Mesendoderm (in vitro differentiated cells): ENCODE measurements around the gene CARS2.
"Not testable (repeated sequence)": the region's sequence is repeated elsewhere in the genome, so short reads cannot be mapped to it uniquely, and the experiment has no call there.

Experiments
- DNase-seq: peaks from one replicate; pipeline ENCODE4 v3.0.0; 2013
- H2AK5ac ChIP-seq: 2 replicates; pipeline ENCODE4 v1.6.1; 2013; ENCODE audit warnings: low read length, inconsistent platforms
- H2BK120ac ChIP-seq: 2 replicates; pipeline ENCODE4 v1.6.1; 2013; ENCODE audit warnings: low read depth, mild to moderate bottlenecking, low read length, moderate library complexity, mixed read lengths
- H2BK15ac ChIP-seq: replicated peaks from 2 replicates; pipeline ENCODE4 v1.6.1; 2013; ENCODE audit warnings: low read depth, mild to moderate bottlenecking, moderate library complexity
- H2BK5ac ChIP-seq: 2 replicates; pipeline ENCODE4 v1.6.1; 2013; ENCODE audit warnings: low read length, inconsistent platforms
- H3K18ac ChIP-seq: 2 replicates; pipeline ENCODE4 v1.6.1; 2013; ENCODE audit warnings: mild to moderate bottlenecking, low read length, mixed read lengths
- H3K23ac ChIP-seq: one replicate; pipeline ENCODE4 v1.6.1; 2013; ENCODE audit warnings: low read length
- H3K27ac ChIP-seq: 2 replicates; pipeline ENCODE4 v1.5.1; 2013; ENCODE audit warnings: low read depth, mild to moderate bottlenecking, inconsistent platforms, low read length, moderate library complexity
- H3K27me3 ChIP-seq: 2 replicates; pipeline ENCODE4 v1.6.1; 2013; ENCODE audit warnings: low read length, control low read depth, mild to moderate bottlenecking, inconsistent platforms; ENCODE audit not compliant: insufficient read depth, poor library complexity
- H3K36me3 ChIP-seq: 2 replicates; pipeline ENCODE4 v1.6.1; 2013; ENCODE audit warnings: low read length, inconsistent platforms; ENCODE audit not compliant: control insufficient read depth, insufficient read depth
- H3K4ac ChIP-seq: one replicate; pipeline ENCODE4 v1.6.1; 2013; ENCODE audit warnings: low read depth, mild to moderate bottlenecking, low read length, moderate library complexity
- H3K4me1 ChIP-seq: 2 replicates; pipeline ENCODE4 v1.6.1; 2013; ENCODE audit warnings: low read depth, low read length, inconsistent platforms; ENCODE audit not compliant: control insufficient read depth
- H3K4me2 ChIP-seq: 2 replicates; pipeline ENCODE4 v1.6.1; 2013; ENCODE audit warnings: low read length
- H3K4me3 ChIP-seq: 2 replicates; pipeline ENCODE4 v1.5.1; 2013; ENCODE audit warnings: mild to moderate bottlenecking, low read length
- H3K56ac ChIP-seq: one replicate; pipeline ENCODE4 v1.6.1; 2013; ENCODE audit warnings: low read length
- H3K79me1 ChIP-seq: 2 replicates; pipeline ENCODE4 v1.6.1; 2013; ENCODE audit warnings: low read length, inconsistent platforms
- H3K79me2 ChIP-seq: 2 replicates; pipeline ENCODE4 v1.6.1; 2013; ENCODE audit warnings: mild to moderate bottlenecking, low read length; ENCODE audit not compliant: control insufficient read depth, insufficient read depth
- H3K9ac ChIP-seq: 2 replicates; pipeline ENCODE4 v1.6.1; 2013; ENCODE audit warnings: low read length, inconsistent platforms
- H4K5ac ChIP-seq: one replicate; pipeline ENCODE4 v1.6.1; 2013; ENCODE audit warnings: low read length
- H4K8ac ChIP-seq: one replicate; pipeline ENCODE4 v1.6.1; 2013; ENCODE audit warnings: low read depth, mild to moderate bottlenecking, control low read depth, low read length, moderate library complexity
- WGBS: extraction: QIAGEN DNeasy Blood & Tissue Kit; methylation state at CpG from one replicate; pipeline ENCODE4 v1.1.7; 2013; ENCODE audit warnings: low lambda C conversion rate, missing lambda C conversion rate; ENCODE audit not compliant: insufficient coverage; ENCODE audit errors: extremely low coverage; 5-methylcytosine and 5-hydroxymethylcytosine counted together

CARS2 gene

DNA sequence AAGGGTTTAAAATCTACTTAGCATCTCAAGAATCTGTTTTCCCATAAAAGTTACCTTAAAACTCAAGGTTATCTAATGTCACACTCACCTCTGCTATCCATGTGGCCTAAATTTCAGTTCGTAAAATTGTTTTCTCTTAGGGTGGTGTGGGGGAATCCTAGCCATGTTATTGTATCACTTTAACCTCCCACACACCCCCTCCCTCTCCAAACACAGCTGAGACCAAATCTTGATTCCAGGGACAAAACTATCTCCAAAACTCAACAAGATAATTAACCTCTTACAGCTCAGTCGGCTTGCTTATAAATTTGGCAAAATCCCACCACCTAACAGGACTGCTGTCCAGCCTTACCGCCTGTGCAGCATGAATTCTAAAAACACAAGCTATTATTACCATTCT lies 3.8 kb downstream of the CARS2 start:
- Histone ChIP-seq H3K18ac (no peak overlapping the region), H3K56ac (no peak overlapping the region), H2AK5ac (no peak overlapping the region), H3K36me3 (peaks cover 6% of the 10 kb centered on the region), H2BK15ac (no peak overlapping the region), H3K27ac (no peak overlapping the region), H2BK5ac (no peak overlapping the region), H2BK120ac (no peak overlapping the region), H3K4me1 (peaks cover 4% of the 10 kb centered on the region), H3K4me2 (no peak overlapping the region), H3K23ac (no peak overlapping the region), H4K8ac (no peak overlapping the region), H3K9ac (no peak overlapping the region), H3K4me3 (no peak overlapping the region), H3K79me2 (peaks cover 5% of the 10 kb centered on the region), H4K5ac (no peak overlapping the region), H3K4ac (no peak overlapping the region), H3K27me3 (no peaks in the 10 kb centered on the region), H3K79me1 (peaks cover 12% of the 10 kb centered on the region)
- WGBS: no CpG with 5 or more reads among the region's 3 CpGs
- DNase-seq: no peak

DNA sequence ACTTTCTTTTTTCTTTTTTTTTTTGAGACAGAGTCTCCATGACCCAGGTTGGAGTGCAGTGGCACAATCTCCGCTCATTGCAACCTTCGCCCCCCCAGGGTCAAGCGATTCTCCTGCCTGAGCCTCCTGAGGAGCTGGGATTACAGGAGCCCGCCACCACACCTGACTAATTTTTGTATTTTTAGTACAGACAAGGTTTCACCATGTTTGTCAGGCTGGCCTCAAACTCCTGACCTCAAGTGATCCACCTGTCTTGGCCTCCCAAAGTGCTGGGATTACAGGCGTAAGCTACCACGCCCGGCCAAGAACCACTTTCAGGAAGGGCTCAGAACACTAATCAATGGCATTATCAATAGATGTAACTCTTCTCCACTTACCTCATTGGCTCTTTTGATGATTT lies 4.9 kb downstream of the CARS2 start:
- H3K79me1 ChIP-seq: peaks cover 12% of the 10 kb centered on the region
- H3K27ac ChIP-seq, H3K36me3 ChIP-seq, H3K9ac ChIP-seq, DNase-seq, H2BK120ac ChIP-seq, H3K27me3 ChIP-seq, H3K56ac ChIP-seq, H3K4ac ChIP-seq, H3K4me3 ChIP-seq, H3K4me1 ChIP-seq, H2AK5ac ChIP-seq, H4K8ac ChIP-seq, H2BK5ac ChIP-seq, H3K23ac ChIP-seq, H4K5ac ChIP-seq, H3K79me2 ChIP-seq, H2BK15ac ChIP-seq, H3K18ac ChIP-seq, H3K4me2 ChIP-seq: not testable (repeated sequence)
- no CpG with 5 or more reads among the region's 7 CpGs for WGBS

DNA sequence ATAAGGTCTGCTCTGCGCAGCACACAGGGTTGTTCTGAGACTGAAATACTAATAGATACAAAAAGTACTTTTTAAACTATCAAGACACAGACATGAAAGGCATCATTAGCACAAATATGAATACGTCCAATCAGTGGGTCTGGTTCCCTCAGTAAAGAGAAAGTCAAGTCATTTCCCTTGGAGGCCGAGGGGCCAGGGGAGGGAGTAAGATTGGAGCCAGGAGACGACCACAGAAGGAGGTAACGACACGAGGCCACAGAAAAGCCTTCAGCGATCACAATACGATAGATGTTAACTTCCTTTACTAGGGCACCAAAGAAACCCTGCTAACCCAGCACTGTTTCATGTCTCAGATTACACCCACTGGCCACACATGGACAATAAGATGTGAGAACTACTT lies 5.3 kb downstream of the CARS2 start:
- H2AK5ac ChIP-seq: no peak overlapping the region
- no peak overlapping the region for H4K8ac ChIP-seq
- H2BK5ac ChIP-seq: no peak overlapping the region
- H3K4me1 ChIP-seq: peaks cover 4% of the 10 kb centered on the region
- no peaks in the 10 kb centered on the region for H3K27me3 ChIP-seq
- WGBS: no CpG with 5 or more reads among the region's 8 CpGs
- no peak overlapping the region for H4K5ac ChIP-seq
- H3K23ac ChIP-seq: no peak overlapping the region
- no peak overlapping the region for H3K9ac ChIP-seq
- no peak overlapping the region for H3K4ac ChIP-seq
- no peak overlapping the region for H2BK15ac ChIP-seq
- peaks cover 6% of the 10 kb centered on the region for H3K36me3 ChIP-seq
- H2BK120ac ChIP-seq: no peak overlapping the region
- DNase-seq: no peak
- H3K18ac ChIP-seq: no peak overlapping the region
- H3K79me1 ChIP-seq: peaks cover 12% of the 10 kb centered on the region
- H3K79me2 ChIP-seq: peaks cover 5% of the 10 kb centered on the region
- no peak overlapping the region for H3K27ac ChIP-seq
- no peak overlapping the region for H3K4me3 ChIP-seq
- H3K4me2 ChIP-seq: no peak overlapping the region
- no peak overlapping the region for H3K56ac ChIP-seq

DNA sequence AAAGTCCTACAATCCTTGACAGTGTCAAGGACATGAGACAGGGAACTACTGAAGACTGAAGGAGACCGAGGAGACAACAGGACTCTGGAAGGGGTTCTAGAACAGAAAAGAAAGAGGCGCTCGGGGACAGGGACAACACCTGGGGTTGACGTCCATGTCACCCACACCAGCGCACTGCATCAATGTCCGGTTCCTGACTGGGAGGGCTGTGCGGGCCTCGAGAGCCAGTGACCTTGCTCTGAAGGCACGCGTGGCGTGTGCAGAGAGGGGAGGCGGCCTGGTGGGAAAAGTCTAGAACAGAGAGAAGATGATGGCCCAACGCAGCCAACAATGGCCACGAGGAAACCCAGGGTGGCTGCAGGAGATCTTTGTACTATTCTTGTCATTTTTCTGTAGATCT lies 5.7 kb downstream of the CARS2 start:
- peaks cover 6% of the 10 kb centered on the region for H3K36me3 ChIP-seq
- H3K27ac ChIP-seq: no peak overlapping the region
- no peak overlapping the region for H3K4me3 ChIP-seq
- no peak overlapping the region for H3K4me2 ChIP-seq
- H3K9ac ChIP-seq: no peak overlapping the region
- H3K56ac ChIP-seq: no peak overlapping the region
- H3K4ac ChIP-seq: no peak overlapping the region
- peaks cover 4% of the 10 kb centered on the region for H3K4me1 ChIP-seq
- H3K23ac ChIP-seq: no peak overlapping the region
- no peak for DNase-seq
- no peaks in the 10 kb centered on the region for H3K27me3 ChIP-seq
- H3K79me2 ChIP-seq: peaks cover 4% of the 10 kb centered on the region
- H2BK15ac ChIP-seq: no peak overlapping the region
- H3K79me1 ChIP-seq: peaks cover 12% of the 10 kb centered on the region
- no peak overlapping the region for H2BK5ac ChIP-seq
- no peak overlapping the region for H2AK5ac ChIP-seq
- no peak overlapping the region for H4K5ac ChIP-seq
- H2BK120ac ChIP-seq: no peak overlapping the region
- H4K8ac ChIP-seq: no peak overlapping the region
- no peak overlapping the region for H3K18ac ChIP-seq
- WGBS: no CpG with 5 or more reads among the region's 14 CpGs

DNA sequence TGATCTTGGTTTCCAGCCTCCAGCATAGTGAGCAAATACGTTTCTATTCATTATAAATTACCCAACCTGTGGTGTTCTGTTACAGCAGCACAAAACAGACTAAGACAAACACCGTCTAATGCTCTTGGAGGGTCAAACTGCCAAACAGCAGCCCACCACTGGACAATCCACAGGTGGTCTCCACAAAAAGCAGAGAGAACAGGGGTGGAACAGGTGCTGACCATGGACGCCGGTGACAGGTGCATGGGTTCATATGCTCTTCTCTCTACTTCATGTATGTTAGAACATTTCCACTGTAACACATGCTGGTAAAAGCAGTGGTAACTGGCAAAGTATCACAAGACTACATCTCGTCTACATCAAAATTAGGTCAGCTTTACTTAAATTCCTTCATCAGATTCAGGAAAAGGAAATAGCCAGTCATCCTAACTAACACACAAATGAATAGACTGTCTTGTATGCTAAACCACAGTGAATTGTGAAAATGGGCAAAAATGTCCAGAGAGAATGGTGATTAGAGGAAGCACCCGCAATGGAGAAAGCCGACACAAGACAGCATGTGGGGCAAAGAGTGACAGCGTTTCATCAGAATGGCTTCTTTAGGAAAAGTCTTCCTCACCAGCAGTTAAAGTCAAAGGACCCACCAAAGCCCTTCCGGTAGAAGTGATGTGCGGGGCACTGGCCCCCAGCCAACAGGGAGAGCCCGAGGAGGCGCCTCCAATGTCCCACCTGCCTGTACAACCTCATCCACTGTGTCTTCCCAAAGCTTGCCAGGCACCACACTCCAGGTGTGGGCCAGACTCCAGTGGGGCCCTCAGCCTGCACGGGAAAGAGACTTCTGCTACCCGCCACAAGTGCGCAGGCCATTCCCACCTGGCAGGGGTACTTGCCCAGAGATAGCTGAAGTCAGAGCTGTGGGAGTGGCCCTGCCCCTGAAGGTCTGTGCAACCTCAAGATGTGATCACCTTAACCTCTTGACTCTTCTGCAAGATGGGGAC lies 6.5 kb downstream of the CARS2 start:
- no CpG with 5 or more reads among the region's 15 CpGs for WGBS
- no peak overlapping the region for H4K8ac ChIP-seq

More for the DNA sequence above, 6.5 kb downstream of the CARS2 start:
- H3K27ac ChIP-seq: no peak overlapping the region
- H3K56ac ChIP-seq: no peak overlapping the region
- H3K18ac ChIP-seq: no peak overlapping the region
- no peak overlapping the region for H3K4ac ChIP-seq
- no peak overlapping the region for H2BK15ac ChIP-seq
- no peak for DNase-seq
- no peak overlapping the region for H2AK5ac ChIP-seq
- no peak overlapping the region for H2BK5ac ChIP-seq
- H3K23ac ChIP-seq: no peak overlapping the region
- H3K4me3 ChIP-seq: no peak overlapping the region
- no peak overlapping the region for H2BK120ac ChIP-seq
- peaks cover 1% of the 10 kb centered on the region for H3K4me1 ChIP-seq
- H3K4me2 ChIP-seq: no peak overlapping the region
- H4K5ac ChIP-seq: no peak overlapping the region
- no peaks in the 10 kb centered on the region for H3K27me3 ChIP-seq
- no peak overlapping the region for H3K9ac ChIP-seq
- peaks cover 8% of the 10 kb centered on the region for H3K79me1 ChIP-seq
- H3K79me2 ChIP-seq: no peaks in the 10 kb centered on the region
- peaks cover 6% of the 10 kb centered on the region for H3K36me3 ChIP-seq
